Hepatocyte (in vitro differentiated cells): ENCODE measurements around the gene TBCA. TPM values are rescaled to one million over a fixed set of nuclear protein-coding genes. Genes with fewer than 3 reads are reported as not detected.

Experiments used
- DNase-seq: peaks from one replicate; pipeline ENCODE4 v3.0.0-alpha.2; 2016; ENCODE audit warnings: low spot score
- H2AFZ ChIP-seq: fragments of 200-600 bp; sonication (generic); 2 replicates; pipeline ENCODE4 v1.6.0; 2016; ENCODE audit warnings: antibody characterized with exemption, mild to moderate bottlenecking
- H3K27ac ChIP-seq: fragments of 200-600 bp; sonication (generic); 2 replicates; pipeline ENCODE4 v1.5.1; 2016; ENCODE audit warnings: mild to moderate bottlenecking
- H3K27me3 ChIP-seq: fragments of 200-600 bp; sonication (generic); 2 replicates; pipeline ENCODE4 v1.6.1; 2016
- H3K36me3 ChIP-seq: fragments of 200-600 bp; sonication (generic); replicated peaks from 2 replicates; pipeline ENCODE4 v1.5.1; 2016; ENCODE audit warnings: low read depth; ENCODE audit not compliant: insufficient read depth
- H3K4me1 ChIP-seq: fragments of 200-600 bp; sonication (generic); 2 replicates; pipeline ENCODE4 v1.5.1; 2016; ENCODE audit warnings: mild to moderate bottlenecking, moderate library complexity; ENCODE audit not compliant: insufficient read depth
- H3K4me2 ChIP-seq: fragments of 200-600 bp; sonication (generic); 2 replicates; pipeline ENCODE4 v1.6.0; 2016
- H3K4me3 ChIP-seq: fragments of 200-600 bp; sonication (generic); 2 replicates; pipeline ENCODE4 v1.5.1; 2016; ENCODE audit warnings: mild to moderate bottlenecking
- H3K79me2 ChIP-seq: fragments of 200-600 bp; sonication (generic); 2 replicates; pipeline ENCODE4 v1.6.0; 2017; ENCODE audit warnings: mild to moderate bottlenecking
- H3K9me2 ChIP-seq: fragments of 200-600 bp; sonication (generic); replicated peaks from 2 replicates; pipeline ENCODE4 v1.6.0; 2017; ENCODE audit warnings: mild to moderate bottlenecking; ENCODE audit not compliant: insufficient read depth
- H3K9me3 ChIP-seq: fragments of 200-600 bp; sonication (generic); 2 replicates; pipeline ENCODE4 v1.5.1; 2016; ENCODE audit warnings: low read depth, mild to moderate bottlenecking
- H4K20me1 ChIP-seq: fragments of 200-600 bp; sonication (generic); 2 replicates; pipeline ENCODE4 v1.6.0; 2016; ENCODE audit warnings: mild to moderate bottlenecking; ENCODE audit not compliant: insufficient read depth, poor library complexity, severe bottlenecking
- CTCF ChIP-seq: fragments of 200-600 bp; sonication (generic); IDR thresholded peaks from 2 replicates; pipeline ENCODE4 v1.5.1; 2016; ENCODE audit warnings: antibody characterized with exemption, mild to moderate bottlenecking; ENCODE audit not compliant: poor library complexity
- EZH2 ChIP-seq: fragments of 200-600 bp; sonication (generic); IDR thresholded peaks from 2 replicates; pipeline ENCODE4 v1.6.1; 2016; ENCODE audit warnings: antibody characterized with exemption, mild to moderate bottlenecking, borderline replicate concordance
- EZH2phosphoT487 ChIP-seq: fragments of 200-600 bp; sonication (generic); IDR thresholded peaks from one replicate; pipeline ENCODE4 v1.6.1; 2018; ENCODE audit warnings: antibody characterized with exemption, mild to moderate bottlenecking, low read depth, moderate library complexity; ENCODE audit not compliant: unreplicated experiment, severe bottlenecking
- WGBS: methylation state at CpG from one replicate; pipeline ENCODE4 v1.1.6; 2016; ENCODE audit warnings: low lambda C conversion rate; ENCODE audit errors: missing lambda C conversion rate; 5-methylcytosine and 5-hydroxymethylcytosine counted together
- polyA plus RNA-seq: library from polyadenylated mRNA; unstranded; fragments of >200 nt; fragmentation: Nextera tagmentation; extraction: Ambion mirVana; gene quantifications from 2 replicates; pipeline ENCODE4 v1.2.1, GENCODE V29; 2016
- total RNA-seq: library from RNA; depleted of rRNA; stranded (reverse); fragments of >200 nt; gene quantifications from 2 replicates; pipeline ENCODE4 v1.2.3, GENCODE V29; 2014

Gene TBCA
- total and polyA plus RNA-seq, 2 experiments from 2014 or later = 278 to 282 TPM

DNA sequence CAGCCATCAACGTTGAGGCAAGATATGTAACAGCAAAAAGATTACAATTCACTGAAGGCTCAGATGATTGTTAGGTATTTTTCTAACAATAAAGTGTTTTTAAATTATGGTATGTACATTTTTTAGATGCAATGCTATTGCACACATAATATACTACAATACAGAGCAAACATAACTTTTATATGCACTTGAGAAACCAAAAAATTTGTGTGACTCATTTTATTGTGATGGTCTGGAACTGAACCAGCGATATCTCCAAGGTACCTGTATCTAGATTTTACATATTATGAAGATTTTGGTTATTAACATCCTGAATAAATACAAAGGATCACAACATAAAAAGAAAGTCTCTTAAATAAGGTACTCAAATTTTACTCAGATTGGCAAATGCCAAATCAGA lies 41.3 kb downstream of the TBCA start:
- no peak for TF ChIP-seq EZH2
- Histone ChIP-seq H2AFZ (no peak overlapping the region), H4K20me1 (peaks cover 15% of the 10 kb centered on the region), H3K27me3 (no peaks in the 10 kb centered on the region), H3K27ac (no peak overlapping the region), H3K4me3 (no peak overlapping the region), H3K36me3 (no peaks in the 10 kb centered on the region), H3K9me3 (no peaks in the 10 kb centered on the region), H3K79me2 (peaks cover 98% of the 10 kb centered on the region), H3K4me1 (no peaks in the 10 kb centered on the region), H3K9me2 (no peaks in the 10 kb centered on the region), H3K4me2 (no peak overlapping the region)
- no peak for DNase-seq
- WGBS = 99% methylated on average over 2 of the region's 2 CpGs

GRCh38 chr5:77733130-77733529 lies 43.0 kb downstream of the TBCA start:
- Histone ChIP-seq H3K4me3 (no peak overlapping the region), H3K36me3 (no peaks in the 10 kb centered on the region), H3K4me2 (no peak overlapping the region), H3K4me1 (no peaks in the 10 kb centered on the region), H3K79me2 (peaks cover 96% of the 10 kb centered on the region), H3K27ac (no peak overlapping the region), H2AFZ (no peak overlapping the region), H3K27me3 (no peaks in the 10 kb centered on the region), H4K20me1 (peaks cover 21% of the 10 kb centered on the region), H3K9me3 (no peaks in the 10 kb centered on the region), H3K9me2 (no peaks in the 10 kb centered on the region)
- DNase-seq = no peak
- WGBS = 97% methylated on average over 3 of the region's 3 CpGs
- no peak for TF ChIP-seq EZH2phosphoT487
- TF ChIP-seq EZH2 = no peak
- TF ChIP-seq CTCF = no peak

GRCh38 chr5:77727190-77727589 lies 48.9 kb downstream of the TBCA start:
- H3K79me2 ChIP-seq = peaks cover 93% of the 10 kb centered on the region
- no peaks in the 10 kb centered on the region for H3K9me3 ChIP-seq
- H3K36me3 ChIP-seq = no peaks in the 10 kb centered on the region
- H3K9me2 ChIP-seq = no peaks in the 10 kb centered on the region
- H3K4me2 ChIP-seq = no peak overlapping the region
- WGBS = 90% methylated on average over 3 of the region's 3 CpGs
- peaks cover 32% of the 10 kb centered on the region for H4K20me1 ChIP-seq
- no peaks in the 10 kb centered on the region for H3K27me3 ChIP-seq
- H3K4me1 ChIP-seq = no peaks in the 10 kb centered on the region
- H3K27ac ChIP-seq = no peak overlapping the region
- no peak overlapping the region for H2AFZ ChIP-seq
- no peak for DNase-seq
- H3K4me3 ChIP-seq = no peak overlapping the region
- TF ChIP-seq EZH2phosphoT487 (no peak), CTCF (no peak)

DNA sequence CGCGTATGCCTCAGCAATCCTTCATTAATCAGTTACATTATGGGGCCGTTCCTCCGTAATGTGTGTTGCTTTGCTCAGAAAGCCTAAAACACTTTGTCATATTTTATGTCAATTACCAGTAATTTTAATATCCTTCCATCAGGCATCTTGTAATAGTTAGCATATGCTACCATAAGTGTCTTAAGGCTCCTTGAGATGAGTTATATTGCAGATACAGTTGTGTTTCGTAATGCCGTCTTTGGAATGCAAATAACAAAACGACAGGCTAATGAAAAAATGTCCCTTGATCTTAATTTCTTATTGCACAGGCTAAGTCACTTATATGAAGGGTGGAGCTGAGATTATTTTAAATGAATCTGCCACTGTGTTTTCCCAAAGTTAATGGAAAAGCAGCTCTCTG lies 50.5 kb downstream of the TBCA start:
- Histone ChIP-seq H4K20me1 (peaks cover 25% of the 10 kb centered on the region), H3K9me3 (no peaks in the 10 kb centered on the region), H3K27me3 (no peaks in the 10 kb centered on the region), H2AFZ (no peak overlapping the region), H3K4me1 (no peaks in the 10 kb centered on the region), H3K79me2 (peaks cover 93% of the 10 kb centered on the region), H3K9me2 (no peaks in the 10 kb centered on the region), H3K36me3 (no peaks in the 10 kb centered on the region), H3K27ac (no peak overlapping the region), H3K4me2 (no peak overlapping the region), H3K4me3 (no peak overlapping the region)
- 91% methylated on average over 7 of the region's 7 CpGs for WGBS
- no peak for DNase-seq
- no peak for TF ChIP-seq EZH2
